ENCODE data around the gene EFHC1.

The EFHC1 gene

DNA sequence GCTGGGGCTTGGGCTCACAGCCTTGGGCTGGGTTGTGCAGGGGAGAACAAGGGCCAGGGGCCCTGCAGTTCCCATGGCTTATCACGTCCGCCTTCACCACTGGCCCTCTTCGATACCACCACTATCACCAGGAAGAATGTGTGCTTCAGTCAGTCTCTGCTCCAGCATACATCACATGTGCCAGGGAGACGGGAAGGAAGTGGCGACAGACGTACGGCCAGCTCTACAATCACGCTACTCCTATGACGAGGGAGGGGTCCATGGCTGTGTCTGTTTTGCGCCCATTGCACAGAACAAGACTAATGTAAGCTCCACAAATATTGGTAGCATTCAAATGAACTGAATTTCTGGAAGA lies 84.6 kb downstream of the EFHC1 start:
- no peak for DNase-seq

DNA sequence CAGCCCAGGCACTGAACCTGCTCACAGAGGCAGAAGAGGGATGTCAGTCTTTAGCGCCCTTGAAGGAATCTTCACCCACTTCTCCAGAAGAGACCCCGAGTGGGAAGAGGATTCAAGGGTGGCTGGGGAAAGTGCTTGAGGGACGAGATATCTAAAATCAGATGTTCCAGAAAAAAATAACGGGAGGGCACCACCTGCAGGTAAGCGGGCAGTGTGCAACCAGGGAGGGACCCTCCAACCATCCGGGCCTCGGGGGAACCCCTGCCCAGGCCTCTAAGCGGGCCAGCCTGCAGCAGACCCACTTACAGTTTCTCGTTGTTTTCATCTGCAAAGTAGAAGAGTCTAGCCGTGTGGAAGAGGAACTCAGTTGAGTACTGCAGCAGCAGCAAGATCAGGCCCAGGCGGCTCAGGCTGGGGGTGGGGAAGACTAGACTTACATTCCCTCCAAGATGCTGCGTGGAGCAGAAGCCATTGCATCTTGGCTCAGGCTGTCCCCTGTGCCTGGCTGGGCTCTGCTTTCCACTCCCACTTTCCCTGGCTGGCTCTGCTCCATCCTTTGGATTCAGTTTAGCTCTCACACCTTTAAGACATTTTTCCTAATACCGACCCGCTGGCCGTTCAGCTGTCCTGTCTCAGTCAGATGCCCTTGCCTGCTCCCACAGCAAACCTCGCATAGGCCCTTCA lies 85.7 kb downstream of the EFHC1 start:
- no peak for DNase-seq

- DNase-seq: no peak
Observed at GRCh38 chr6:52506476-52506875, 86.3 kb downstream of the EFHC1 start.

- DNase-seq: no peak
Observed at GRCh38 chr6:52507557-52508260, 87.6 kb downstream of the EFHC1 start.

- DNase-seq: no peak
Observed at GRCh38 chr6:52508261-52508739, 88.2 kb downstream of the EFHC1 start.

- DNase-seq: no peak
Observed at GRCh38 chr6:52509281-52510212, 89.4 kb downstream of the EFHC1 start.

DNA sequence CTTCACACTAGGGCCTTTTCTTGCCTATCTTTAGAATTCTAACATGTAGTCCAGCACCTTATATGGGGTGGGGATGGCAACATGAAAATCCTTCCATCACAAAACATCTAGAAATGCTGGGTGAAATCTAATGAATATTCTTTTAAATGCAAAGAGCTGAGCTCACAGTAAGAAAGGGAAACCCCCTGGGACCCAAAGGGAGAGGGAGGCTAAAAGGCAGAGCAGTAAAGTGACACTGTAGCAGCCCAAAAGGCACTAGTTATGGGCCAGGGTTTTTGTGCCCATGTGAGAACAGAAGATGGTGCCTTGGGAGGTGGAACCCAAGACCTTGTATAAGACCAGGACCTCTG lies 90.0 kb downstream of the EFHC1 start:
- no peak for DNase-seq

GRCh38 chr6:52511163-52511562 lies 91.0 kb downstream of the EFHC1 start:
- DNase-seq: no peak

DNA sequence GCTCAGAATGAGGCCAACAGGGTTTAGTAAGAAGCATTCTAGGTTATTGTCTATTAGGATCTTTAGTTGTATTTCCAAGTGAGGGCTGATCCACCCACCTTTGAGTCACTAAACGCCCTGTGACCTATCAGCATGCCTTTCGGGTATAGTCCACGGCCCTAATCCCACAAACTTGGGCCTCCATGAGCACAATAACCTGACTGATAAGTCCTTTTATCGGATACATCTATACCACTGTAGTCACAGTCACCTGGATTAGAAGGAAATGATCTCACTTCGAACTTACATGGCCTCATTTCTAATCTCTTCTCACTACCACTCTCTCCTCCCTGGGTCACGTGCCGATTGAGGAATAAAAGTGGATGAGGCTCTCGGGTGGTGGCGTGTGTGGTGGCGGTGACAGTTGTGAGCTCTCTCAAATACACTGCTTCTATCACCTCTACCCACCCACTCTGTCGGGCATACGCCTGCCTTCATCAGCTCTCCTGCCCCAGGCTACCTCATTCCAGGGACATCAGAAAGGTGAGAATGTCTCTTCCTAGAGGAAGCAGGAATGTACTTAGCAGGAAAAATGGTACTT lies 91.5 kb downstream of the EFHC1 start:
- no peak for DNase-seq

DNA sequence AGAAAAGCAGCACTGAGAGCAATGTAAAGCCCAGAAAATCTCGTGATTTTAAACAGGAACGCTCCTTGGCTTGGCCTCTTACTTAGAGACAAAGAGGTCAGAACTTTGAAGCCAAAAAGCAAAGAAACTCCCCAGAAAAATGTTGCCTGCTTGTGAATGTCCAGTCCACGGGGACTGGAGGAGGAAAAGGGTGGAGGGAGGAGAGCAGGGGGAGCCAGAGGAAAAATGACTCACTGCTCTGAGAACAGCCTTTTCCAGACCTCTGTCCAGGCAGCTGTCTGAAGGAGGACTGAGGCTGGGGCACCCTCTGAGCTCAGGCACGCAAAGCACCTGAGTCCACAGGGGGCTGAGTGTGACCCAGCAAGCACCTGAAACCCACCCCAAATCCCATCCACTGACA lies 92.1 kb downstream of the EFHC1 start:
- DNase-seq: no peak

- no peak for DNase-seq
Observed at GRCh38 chr6:52513464-52513863, 93.3 kb downstream of the EFHC1 start.

DNA sequence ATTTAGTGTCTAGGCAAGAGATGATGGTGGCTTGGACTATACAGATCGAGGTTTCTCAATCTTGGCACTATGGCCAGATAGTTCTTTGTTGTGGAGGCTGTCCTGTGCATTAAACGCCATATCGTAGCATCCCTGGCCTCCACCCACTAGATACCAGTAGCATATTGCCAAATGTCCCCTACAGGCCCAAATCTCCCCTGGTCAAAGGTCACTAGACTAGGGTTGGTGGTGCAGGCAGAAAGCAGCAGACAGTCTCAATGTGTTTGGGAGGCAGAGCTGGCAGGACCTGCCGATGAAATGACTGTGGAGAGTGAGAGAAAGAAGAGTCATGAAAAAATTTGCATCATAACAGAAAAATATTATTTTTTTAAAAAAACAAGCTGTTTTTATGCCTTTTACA lies 93.8 kb downstream of the EFHC1 start:
- DNase-seq: no peak

GRCh38 chr6:52514514-52514913 lies 94.4 kb downstream of the EFHC1 start:
- DNase-seq: no peak

DNA sequence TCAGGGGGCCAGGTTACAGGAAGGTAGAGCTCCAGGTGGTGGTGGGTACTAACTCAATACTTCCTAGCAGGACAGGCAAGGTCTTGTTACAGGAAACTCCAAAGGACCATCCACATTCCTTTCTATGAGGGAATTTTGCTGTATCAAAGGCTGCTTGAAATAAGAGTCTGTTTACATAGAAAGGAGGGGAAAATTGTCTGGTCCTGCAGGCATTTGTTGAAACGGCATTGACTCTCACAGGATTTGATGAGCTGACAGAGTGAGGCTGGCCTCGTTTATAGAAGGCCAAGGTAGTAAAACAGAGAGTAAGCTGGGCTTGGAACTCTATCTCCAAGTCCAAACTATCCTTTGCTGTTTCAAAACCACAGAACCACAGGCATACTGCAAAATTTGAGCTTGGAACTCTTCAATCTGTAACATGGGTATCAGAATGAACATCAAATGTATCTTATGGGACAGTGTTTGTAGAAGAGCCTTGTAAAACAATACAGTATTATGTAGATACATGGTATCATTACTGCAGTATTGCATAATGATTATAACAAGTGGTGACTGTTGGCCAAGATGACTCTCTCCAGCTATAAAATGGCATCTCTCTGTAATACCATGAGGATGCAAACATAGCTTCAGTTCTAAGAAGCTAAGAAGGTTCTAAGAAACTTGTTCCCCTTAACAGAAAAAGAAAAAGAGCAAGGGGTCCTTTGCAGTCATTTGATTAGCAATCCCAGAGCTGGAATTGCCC lies 95.2 kb downstream of the EFHC1 start:
- no peak for DNase-seq

- DNase-seq: no peak
Observed at GRCh38 chr6:52516269-52516668, 96.1 kb downstream of the EFHC1 start.

DNA sequence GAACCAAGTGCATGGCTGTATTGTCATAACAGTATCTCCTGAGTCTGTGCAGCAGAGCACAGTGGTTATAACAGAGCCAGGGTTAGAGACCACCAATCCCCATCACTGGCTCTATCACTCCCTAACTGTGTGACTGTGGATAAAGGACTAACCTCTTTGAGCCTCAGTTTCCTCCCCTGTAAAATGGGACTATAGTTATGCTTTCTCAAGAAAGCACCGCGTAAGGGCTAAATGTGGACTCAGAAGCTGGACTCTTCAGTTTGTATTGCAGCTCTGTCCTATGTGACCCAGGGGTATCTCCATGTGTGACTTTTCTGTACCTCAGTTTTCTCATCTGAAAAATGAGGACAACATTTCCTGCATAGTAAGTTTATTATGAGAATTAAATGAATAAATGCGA lies 96.8 kb downstream of the EFHC1 start:
- DNase-seq: no peak

DNA sequence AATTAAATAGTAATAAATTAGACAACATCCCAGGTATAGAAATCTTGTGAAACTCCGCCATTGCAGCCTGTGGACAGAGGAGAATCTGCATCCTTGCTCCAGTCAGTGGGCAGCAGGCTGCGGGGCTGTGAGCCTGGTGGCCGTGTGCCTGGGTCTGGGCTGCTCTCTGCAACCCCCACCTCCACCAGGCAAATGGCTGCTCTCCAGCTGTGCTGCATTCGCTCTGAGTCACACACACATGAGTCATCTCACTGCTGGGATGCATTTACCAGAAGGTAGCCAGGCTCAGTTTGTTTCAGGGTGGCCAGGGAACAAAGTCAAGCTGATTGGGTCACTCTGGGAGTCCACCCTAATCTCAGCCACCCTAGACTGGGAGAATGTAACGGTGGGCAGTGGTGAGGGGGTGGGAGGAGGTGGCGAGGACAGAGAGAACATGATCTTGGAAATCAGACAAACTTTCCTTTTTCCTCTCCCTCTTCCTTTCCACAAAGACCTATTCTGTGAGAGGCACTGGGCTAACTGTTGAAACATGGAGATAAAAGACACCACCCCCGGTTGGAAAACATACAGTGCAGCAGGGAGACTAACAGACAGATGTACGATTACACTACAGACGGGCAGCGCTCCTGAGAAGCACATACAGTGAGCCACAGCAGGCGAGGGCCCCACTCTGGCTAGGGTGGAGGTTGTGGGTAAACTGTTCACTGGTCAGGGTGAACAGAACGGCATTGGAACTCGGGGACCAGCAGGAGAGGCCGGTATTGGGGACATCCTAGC lies 97.5 kb downstream of the EFHC1 start:
- DNase-seq: peak; percentile 29 to 56

- no peak for DNase-seq
Observed at GRCh38 chr6:52518279-52518945, 98.3 kb downstream of the EFHC1 start.

DNA sequence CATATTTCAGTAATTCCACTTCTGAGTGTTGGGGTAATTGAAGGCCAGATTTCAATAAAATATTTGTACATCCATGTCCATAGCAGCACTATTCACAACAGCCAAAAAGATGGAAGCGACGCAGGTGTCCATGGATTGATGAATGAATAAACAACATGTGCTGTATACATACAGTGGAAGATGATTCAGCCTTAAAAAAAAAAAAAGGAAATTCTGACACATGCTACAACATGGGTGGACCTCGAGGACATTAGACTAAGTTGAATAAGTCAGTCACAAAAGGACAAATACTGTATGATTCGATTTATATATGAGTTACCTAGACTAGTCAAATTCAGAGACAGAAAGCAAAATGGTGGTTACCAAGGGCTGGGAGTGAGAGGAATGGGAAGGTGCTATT lies 99.5 kb downstream of the EFHC1 start:
- DNase-seq: no peak

DNA sequence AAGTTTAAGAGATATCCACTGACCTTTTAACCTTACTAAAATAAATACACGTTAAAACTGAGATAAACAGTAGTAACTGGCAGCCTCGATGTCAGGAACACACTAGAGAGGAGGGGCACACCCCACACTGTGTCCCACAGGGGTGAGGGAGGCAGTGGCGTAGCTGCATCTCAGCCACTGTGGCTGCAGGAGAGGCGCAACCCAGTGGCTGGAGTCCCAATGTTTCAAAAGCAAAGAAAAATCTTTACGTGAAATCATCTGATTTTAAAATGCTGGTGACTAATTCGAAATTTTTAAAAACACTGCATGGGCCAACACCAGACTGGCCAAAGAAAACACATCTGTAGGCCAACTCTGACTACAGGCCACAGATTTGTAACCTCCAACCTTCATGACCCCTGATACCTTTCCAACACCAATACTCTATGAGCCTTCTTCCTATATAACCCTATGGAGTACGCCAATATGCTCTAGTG lies 102.0 kb downstream of the EFHC1 start:
- DNase-seq: no peak

DNA sequence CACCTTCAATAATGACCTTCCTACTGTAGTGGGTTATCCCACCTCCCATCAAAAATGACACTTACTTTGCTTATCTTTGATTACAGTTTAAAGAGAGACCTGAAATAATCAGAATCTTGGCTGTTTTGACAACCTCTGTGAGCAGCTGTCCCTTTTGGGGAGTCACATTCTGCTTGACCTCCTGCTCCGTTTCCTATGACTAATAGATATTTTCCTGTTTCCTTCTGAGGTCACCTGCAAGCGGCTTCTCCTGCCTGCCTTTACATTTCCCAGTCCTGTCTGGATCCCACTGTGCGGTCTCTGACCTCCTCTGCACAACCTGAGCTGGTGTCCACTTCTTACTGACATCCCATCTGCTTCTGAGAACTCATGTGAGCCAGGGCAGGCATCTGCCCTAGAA lies 102.5 kb downstream of the EFHC1 start:
- DNase-seq: no peak

Data from activated CD4-positive, alpha-beta T cell treated with anti-CD3 and anti-CD28 coated beads, Interleukin-2, amount 50 U/mL, for 48 hours (primary cell).